Bronchial epithelial cell (primary cell): ENCODE data around the gene TRO. TPM values are rescaled to one million over a fixed set of nuclear protein-coding genes. Genes with fewer than 3 reads are reported as not detected.

Experiments used
- DNase-seq: peaks from one replicate; pipeline ENCODE4 v3.0.0-alpha.2; 2010; ENCODE audit warnings: low read depth
- FAIRE-seq: peaks from 2 replicates; lab custom pipeline; 2011; peaks lifted over from hg19 to GRCh38; lab: Jason Lieb, UNC
- H3K27me3 ChIP-seq: 2 replicates; pipeline ENCODE4 v1.5.1; 2011; ENCODE audit warnings: low read length; ENCODE audit not compliant: control insufficient read depth, insufficient read depth
- H3K36me3 ChIP-seq: 2 replicates; pipeline ENCODE4 v1.5.1; 2011; ENCODE audit warnings: low read length; ENCODE audit not compliant: control insufficient read depth, insufficient read depth
- H3K4me3 ChIP-seq: 2 replicates; pipeline ENCODE4 v1.5.1; 2011; ENCODE audit warnings: mild to moderate bottlenecking, low read depth, low read length, control low read depth
- total RNA-seq: library from RNA; depleted of rRNA; stranded (reverse); fragments of >200 nt; gene quantifications from 2 replicates; pipeline ENCODE4 v1.2.1, GENCODE V29; 2014
- TF ChIP-seq, protein P1 (sequence below): IDR thresholded peaks from 2 replicates; pipeline ENCODE4 v1.5.1; 2011; ENCODE audit warnings: mild to moderate bottlenecking, moderate library complexity, low read length, control low read depth, inconsistent platforms; ENCODE audit not compliant: insufficient read depth, severe bottlenecking

Gene TRO
- total RNA-seq, 1 donor from 2014 or later = not detected

DNA sequence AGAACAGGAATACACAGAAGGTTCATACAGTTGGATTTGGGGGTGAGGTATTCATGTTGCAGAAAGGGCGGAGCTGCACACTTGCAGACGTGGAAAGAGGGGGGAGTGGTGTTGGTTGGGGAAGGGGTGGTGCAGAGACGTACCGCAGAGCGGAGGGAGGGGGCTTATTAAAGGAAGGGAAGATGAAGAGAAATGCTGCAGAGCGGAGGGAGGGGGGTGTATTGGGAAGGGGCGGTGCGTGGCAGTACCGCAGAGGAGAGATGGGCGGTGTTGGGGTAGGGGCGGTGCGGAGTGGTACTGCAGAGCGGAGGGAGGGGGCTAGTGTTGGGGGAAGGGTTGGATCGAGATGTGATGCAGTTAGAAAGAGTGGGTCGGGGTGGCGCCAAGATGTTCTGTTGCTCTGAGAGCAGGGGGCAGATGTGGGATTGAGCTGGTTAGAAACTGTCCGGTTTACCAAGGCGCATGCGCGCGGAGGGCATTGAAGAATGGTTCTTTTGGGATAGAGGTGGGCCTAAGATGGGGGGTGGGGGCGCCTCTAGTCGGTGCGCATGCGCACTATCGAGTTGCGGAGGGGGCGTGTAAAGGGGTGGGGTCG, 900 bp downstream of the TRO start:
- peak; percentile 0 for DNase-seq
- no peak for FAIRE-seq
- Histone ChIP-seq H3K36me3 (no peaks in the 10 kb centered on the region), H3K4me3 (peak overlapping the region; percentile 29), H3K27me3 (no peaks in the 10 kb centered on the region)
- TF ChIP-seq, protein P1, sequence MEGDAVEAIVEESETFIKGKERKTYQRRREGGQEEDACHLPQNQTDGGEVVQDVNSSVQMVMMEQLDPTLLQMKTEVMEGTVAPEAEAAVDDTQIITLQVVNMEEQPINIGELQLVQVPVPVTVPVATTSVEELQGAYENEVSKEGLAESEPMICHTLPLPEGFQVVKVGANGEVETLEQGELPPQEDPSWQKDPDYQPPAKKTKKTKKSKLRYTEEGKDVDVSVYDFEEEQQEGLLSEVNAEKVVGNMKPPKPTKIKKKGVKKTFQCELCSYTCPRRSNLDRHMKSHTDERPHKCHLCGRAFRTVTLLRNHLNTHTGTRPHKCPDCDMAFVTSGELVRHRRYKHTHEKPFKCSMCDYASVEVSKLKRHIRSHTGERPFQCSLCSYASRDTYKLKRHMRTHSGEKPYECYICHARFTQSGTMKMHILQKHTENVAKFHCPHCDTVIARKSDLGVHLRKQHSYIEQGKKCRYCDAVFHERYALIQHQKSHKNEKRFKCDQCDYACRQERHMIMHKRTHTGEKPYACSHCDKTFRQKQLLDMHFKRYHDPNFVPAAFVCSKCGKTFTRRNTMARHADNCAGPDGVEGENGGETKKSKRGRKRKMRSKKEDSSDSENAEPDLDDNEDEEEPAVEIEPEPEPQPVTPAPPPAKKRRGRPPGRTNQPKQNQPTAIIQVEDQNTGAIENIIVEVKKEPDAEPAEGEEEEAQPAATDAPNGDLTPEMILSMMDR = no peak

GRCh38 chrX:54922547-54922946, 1.9 kb downstream of the TRO start:
- TF ChIP-seq, protein P1 = no peak
- no peaks in the 10 kb centered on the region for H3K36me3 ChIP-seq
- DNase-seq = no peak
- H3K27me3 ChIP-seq = no peaks in the 10 kb centered on the region
- no peak for FAIRE-seq
- H3K4me3 ChIP-seq = no peak overlapping the region

DNA sequence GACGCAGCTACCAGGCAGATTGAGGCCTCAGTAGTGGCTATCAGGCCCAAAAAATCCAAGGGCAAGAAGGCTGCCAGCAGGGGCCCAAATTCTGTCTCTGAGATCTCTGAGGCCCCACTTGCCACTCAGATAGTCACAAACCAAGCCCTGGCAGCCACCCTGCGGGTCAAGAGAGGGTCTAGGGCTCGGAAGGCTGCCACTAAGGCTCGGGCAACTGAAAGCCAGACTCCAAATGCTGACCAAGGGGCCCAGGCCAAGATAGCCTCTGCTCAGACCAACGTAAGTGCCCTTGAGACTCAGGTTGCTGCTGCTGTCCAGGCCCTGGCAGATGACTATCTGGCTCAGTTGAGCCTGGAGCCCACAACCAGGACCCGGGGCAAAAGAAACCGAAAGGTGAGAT, 2.8 kb downstream of the TRO start:
- Histone ChIP-seq H3K4me3 (no peak overlapping the region), H3K27me3 (no peaks in the 10 kb centered on the region), H3K36me3 (no peaks in the 10 kb centered on the region)
- DNase-seq (no peak), FAIRE-seq (no peak)
- TF ChIP-seq, protein P1 = no peak

DNA sequence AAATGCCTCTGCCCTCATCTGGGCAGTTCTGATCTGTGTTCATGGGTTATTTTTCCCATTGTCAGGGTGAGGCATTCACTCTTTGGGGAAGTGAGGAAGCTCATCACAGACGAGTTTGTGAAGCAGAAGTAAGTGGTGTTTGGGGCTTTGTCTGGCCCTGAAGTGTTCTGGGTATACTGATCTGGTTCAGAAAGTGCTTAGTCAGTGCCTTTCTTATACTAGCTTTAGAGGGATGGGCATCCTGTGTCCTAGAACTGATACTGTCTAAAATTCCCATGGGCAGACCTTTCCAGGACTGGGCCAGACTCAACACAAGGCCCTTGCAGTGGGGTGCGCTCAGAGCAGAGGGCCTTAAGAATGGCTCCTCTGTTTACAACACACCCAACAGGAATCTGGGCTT, 6.4 kb downstream of the TRO start:
- H3K36me3 ChIP-seq = no peaks in the 10 kb centered on the region
- H3K4me3 ChIP-seq = no peak overlapping the region
- no peak for FAIRE-seq
- TF ChIP-seq, protein P1 = no peak
- no peak for DNase-seq
- no peaks in the 10 kb centered on the region for H3K27me3 ChIP-seq

- no peaks in the 10 kb centered on the region for H3K36me3 ChIP-seq
- DNase-seq (no peak), FAIRE-seq (no peak)
- TF ChIP-seq, protein P1 = no peak
- no peaks in the 10 kb centered on the region for H3K27me3 ChIP-seq
- H3K4me3 ChIP-seq = no peak overlapping the region
Observed at GRCh38 chrX:54928876-54929275, 8.3 kb downstream of the TRO start.
